Measurements from ENCODE around the gene LRP1B.

- TF ChIP-seq CTCF (IDR thresholded peaks at IDR 0.05) (no peak), EZH2 (IDR thresholded peaks at IDR 0.05; ENCODE audit: borderline replicate concordance, insufficient read depth, low read depth, low read length, poor library complexity, severe bottlenecking) (no peak)
Measured at GRCh38 chr2:141770530-141770929, 360.3 kb downstream of the LRP1B start.
